H9 (cell line): ENCODE results near the gene CDIPT. TPM values are rescaled to one million over a fixed set of nuclear protein-coding genes. Genes with fewer than 3 reads are reported as not detected.

Source experiments
- DNase-seq: peaks from one replicate; pipeline ENCODE4 v3.0.0-alpha.2; 2017
- H2AFZ ChIP-seq: one replicate; pipeline ENCODE4 v1.6.1; 2013; ENCODE audit warnings: mild to moderate bottlenecking, low read length, control low read depth, moderate library complexity
- H2AK5ac ChIP-seq: 2 replicates; pipeline ENCODE4 v1.6.1; 2013; ENCODE audit warnings: low read length, control low read depth, mixed read lengths; ENCODE audit not compliant: insufficient read length
- H2BK120ac ChIP-seq: one replicate; pipeline ENCODE4 v1.6.1; 2013; ENCODE audit warnings: low read depth, mild to moderate bottlenecking, low read length, control low read depth, inconsistent platforms; ENCODE audit not compliant: poor library complexity, severe bottlenecking
- H2BK12ac ChIP-seq: 2 replicates; pipeline ENCODE4 v1.6.1; 2013; ENCODE audit warnings: low read length, control low read depth, mixed read lengths, low read depth; ENCODE audit not compliant: insufficient read length
- H2BK15ac ChIP-seq: 2 replicates; pipeline ENCODE4 v1.6.1; 2013; ENCODE audit warnings: low read depth, low read length, control low read depth
- H2BK20ac ChIP-seq: one replicate; pipeline ENCODE4 v1.6.1; 2013; ENCODE audit warnings: low read depth, mild to moderate bottlenecking, low read length, control low read depth, inconsistent platforms; ENCODE audit not compliant: poor library complexity, severe bottlenecking
- H2BK5ac ChIP-seq: 2 replicates; pipeline ENCODE4 v1.6.1; 2013; ENCODE audit warnings: low read length, control low read depth, mixed read lengths; ENCODE audit not compliant: insufficient read length
- H3K14ac ChIP-seq: 2 replicates; pipeline ENCODE4 v1.6.1; 2013; ENCODE audit warnings: low read length, control low read depth; ENCODE audit not compliant: insufficient read depth
- H3K18ac ChIP-seq: 2 replicates; pipeline ENCODE4 v1.6.1; 2013; ENCODE audit warnings: low read depth, mild to moderate bottlenecking, mixed read lengths, low read length, control low read depth; ENCODE audit not compliant: insufficient read length
- H3K23ac ChIP-seq: 2 replicates; pipeline ENCODE4 v1.6.1; 2013; ENCODE audit warnings: low read length, control low read depth, mixed read lengths, low read depth; ENCODE audit not compliant: insufficient read length
- H3K23me2 ChIP-seq: 2 replicates; pipeline ENCODE4 v1.6.1; 2013; ENCODE audit warnings: low read depth, mild to moderate bottlenecking, mixed read lengths, low read length, control low read depth; ENCODE audit not compliant: insufficient read length, poor library complexity, severe bottlenecking
- H3K27ac ChIP-seq: 2 replicates; pipeline ENCODE4 v1.5.1; 2013; ENCODE audit warnings: low read length, control low read depth, mixed read lengths, low read depth; ENCODE audit not compliant: insufficient read length
- H3K27me3 ChIP-seq: 2 replicates; pipeline ENCODE4 v1.6.1; 2013; ENCODE audit warnings: low read length, control low read depth, inconsistent platforms; ENCODE audit not compliant: insufficient read depth
- H3K4ac ChIP-seq: 2 replicates; pipeline ENCODE4 v1.6.1; 2013; ENCODE audit warnings: low read depth, mild to moderate bottlenecking, control low read depth, inconsistent platforms, low read length, moderate library complexity
- H3K4me1 ChIP-seq: 2 replicates; pipeline ENCODE4 v1.6.1; 2013; ENCODE audit warnings: low read length, control low read depth, inconsistent platforms; ENCODE audit not compliant: insufficient read depth
- H3K4me2 ChIP-seq: 2 replicates; pipeline ENCODE4 v1.6.1; 2013; ENCODE audit warnings: low read length, control low read depth, mixed read lengths; ENCODE audit not compliant: insufficient read length, insufficient read depth
- H3K56ac ChIP-seq: 2 replicates; pipeline ENCODE4 v1.6.1; 2013; ENCODE audit warnings: low read depth, mild to moderate bottlenecking, mixed read lengths, low read length, control low read depth; ENCODE audit not compliant: insufficient read length
- H3K79me1 ChIP-seq: 2 replicates; pipeline ENCODE4 v1.6.1; 2013; ENCODE audit warnings: low read depth, mild to moderate bottlenecking, moderate library complexity, low read length, control low read depth, inconsistent platforms; ENCODE audit not compliant: insufficient read depth, poor library complexity, severe bottlenecking
- H3K79me2 ChIP-seq: 2 replicates; pipeline ENCODE4 v1.6.1; 2013; ENCODE audit warnings: low read length, control low read depth, inconsistent platforms; ENCODE audit not compliant: insufficient read depth
- H3K9ac ChIP-seq: 2 replicates; pipeline ENCODE4 v1.6.1; 2013; ENCODE audit warnings: low read length, control low read depth, mixed read lengths; ENCODE audit not compliant: insufficient read length; ENCODE audit errors: extremely low read depth
- H3K9me3 ChIP-seq: one replicate; pipeline ENCODE4 v1.6.1; 2013; ENCODE audit warnings: low read depth, low read length, inconsistent platforms; ENCODE audit not compliant: control insufficient read depth
- H3T11ph ChIP-seq: one replicate; pipeline ENCODE4 v1.6.1; 2013; ENCODE audit warnings: mild to moderate bottlenecking, low read length, control low read depth, inconsistent platforms
- H4K20me1 ChIP-seq: one replicate; pipeline ENCODE4 v1.6.1; 2013; ENCODE audit not compliant: control insufficient read depth, insufficient read length, insufficient read depth
- H4K5ac ChIP-seq: 2 replicates; pipeline ENCODE4 v1.6.1; 2013; ENCODE audit warnings: low read depth, mild to moderate bottlenecking, mixed read lengths, low read length, control low read depth; ENCODE audit not compliant: insufficient read length
- H4K8ac ChIP-seq: replicated peaks from 2 replicates; pipeline ENCODE4 v1.6.1; 2013; ENCODE audit warnings: low read length, control low read depth, mixed read lengths, low read depth; ENCODE audit not compliant: insufficient read length
- H4K91ac ChIP-seq: 2 replicates; pipeline ENCODE4 v1.6.1; 2013; ENCODE audit warnings: low read depth, mild to moderate bottlenecking, moderate library complexity, mixed read lengths, low read length, control low read depth; ENCODE audit not compliant: insufficient read length
- H3K27ac Mint-ChIP-seq, 3 experiments: 2 replicates in 2 of 3; 3 replicates in 1 of 3; pipeline ENCODE4 v1.8.0; 2020 to 2021; ENCODE audit warnings: mixed read lengths in 3 of 3, mild to moderate bottlenecking in 1 of 3, moderate library complexity in 1 of 3
- H3K27me3 Mint-ChIP-seq: 2 replicates; pipeline ENCODE4 v1.8.0; 2021; ENCODE audit warnings: low read depth, mild to moderate bottlenecking, moderate library complexity, mixed read lengths
- H3K36me3 Mint-ChIP-seq, 3 experiments: 2 replicates in 2 of 3; 3 replicates in 1 of 3; pipeline ENCODE4 v1.8.0; 2020 to 2021; ENCODE audit warnings: low read depth in 3 of 3, mixed read lengths in 3 of 3; ENCODE audit not compliant: insufficient read depth in 1 of 3
- H3K4me1 Mint-ChIP-seq, 2 experiments: 2 replicates each; pipeline ENCODE4 v1.8.0; 2020; ENCODE audit warnings: mixed read lengths in 2 of 2
- H3K4me3 Mint-ChIP-seq, 2 experiments: 2 replicates in 1 of 2; 3 replicates in 1 of 2; pipeline ENCODE4 v1.8.0; 2020 to 2021; ENCODE audit warnings: mild to moderate bottlenecking in 2 of 2, mixed read lengths in 2 of 2, moderate library complexity in 1 of 2
- H3K9me3 Mint-ChIP-seq, 2 experiments: 2 replicates in 1 of 2; 3 replicates in 1 of 2; pipeline ENCODE4 v1.8.0; 2020; ENCODE audit warnings: mild to moderate bottlenecking in 2 of 2, mixed read lengths in 2 of 2, moderate library complexity in 1 of 2
- WGBS: extraction: QIAGEN DNeasy Blood & Tissue Kit; methylation state at CpG from one replicate; pipeline ENCODE4 v1.1.7; 2013; ENCODE audit warnings: missing lambda C conversion rate, low lambda C conversion rate, mixed read lengths; ENCODE audit not compliant: insufficient read length; ENCODE audit errors: extremely low coverage; 5-methylcytosine and 5-hydroxymethylcytosine counted together
- total RNA-seq: library from RNA; stranded (reverse); gene quantifications from 2 replicates; pipeline ENCODE4 v1.2.1, GENCODE V29; 2021
- TF ChIP-seq, protein P1 (sequence below): fragments of 200-600 bp; sonication (generic); conservative IDR thresholded peaks from 3 replicates; pipeline ENCODE4 v1.8.0; 2021; ENCODE audit warnings: antibody characterized with exemption, mild to moderate bottlenecking

Gene CDIPT
- total RNA-seq, 1 experiment from 2014 or later = 70.6 TPM

DNA sequence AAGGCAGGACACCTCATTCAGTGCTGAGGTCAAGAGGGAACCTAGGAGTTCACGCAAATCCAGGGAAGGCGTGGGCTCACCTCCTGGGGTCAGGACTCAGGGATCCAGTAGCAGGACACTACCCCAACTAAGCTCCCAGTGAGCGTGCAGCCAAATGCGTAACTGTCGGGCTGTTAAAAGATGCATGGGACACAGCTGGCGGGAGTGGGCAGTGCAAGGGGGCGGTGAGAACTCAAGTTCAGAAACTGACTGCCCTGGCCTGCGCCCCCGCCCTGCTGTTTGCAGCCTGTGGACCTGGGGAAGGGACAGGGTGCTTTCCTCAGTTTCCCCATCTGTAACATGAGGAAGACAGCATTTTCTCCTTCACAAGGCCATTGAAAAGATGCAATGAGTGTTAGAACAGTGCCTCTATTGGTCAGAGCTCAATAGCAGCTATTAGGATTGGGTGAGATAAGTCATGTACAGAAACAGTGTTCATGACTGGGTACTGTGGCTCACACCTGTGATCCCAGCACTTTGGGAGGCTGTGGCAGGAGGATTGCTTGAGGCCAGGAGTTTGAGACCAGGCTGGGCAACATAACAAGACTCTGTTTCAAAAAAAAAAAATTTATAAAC lies 20.2 kb downstream of the CDIPT start:
- no peak overlapping the region for H4K5ac ChIP-seq
- H2BK5ac ChIP-seq = no peak overlapping the region
- no peaks in the 10 kb centered on the region for H3K79me2 ChIP-seq
- H2BK20ac ChIP-seq = no peak overlapping the region
- no peak overlapping the region for H2BK15ac ChIP-seq
- H3K23ac ChIP-seq = no peak overlapping the region
- H4K20me1 ChIP-seq = no peaks in the 10 kb centered on the region
- Mint-ChIP-seq H3K36me3 (peaks cover 0 to 5% (median 0%) of the 10 kb centered on the region in 3 experiments; a peak in 2 of 7 replicates), H3K4me3 (no peak overlapping the region), H3K9me3 (no peaks in the 10 kb centered on the region), H3K4me1 (no peaks in the 10 kb centered on the region), H3K27me3 (no peaks in the 10 kb centered on the region), H3K27ac (no peak overlapping the region; a peak in 1 of 7 replicates)
- H3K27me3 ChIP-seq = no peaks in the 10 kb centered on the region
- no peak overlapping the region for H2AFZ ChIP-seq
- no peak overlapping the region for H2BK120ac ChIP-seq
- no peak overlapping the region for H3K56ac ChIP-seq
- no peak for DNase-seq
- H2AK5ac ChIP-seq = no peak overlapping the region
- no peak overlapping the region for H3K14ac ChIP-seq
- WGBS = no CpG with 5 or more reads among the region's 9 CpGs
- no peak overlapping the region for H3K4ac ChIP-seq
- H4K91ac ChIP-seq = no peak overlapping the region
- no peak overlapping the region for H3K27ac ChIP-seq
- H2BK12ac ChIP-seq = no peak overlapping the region
- no peak overlapping the region for H4K8ac ChIP-seq
- TF ChIP-seq, protein P1, sequence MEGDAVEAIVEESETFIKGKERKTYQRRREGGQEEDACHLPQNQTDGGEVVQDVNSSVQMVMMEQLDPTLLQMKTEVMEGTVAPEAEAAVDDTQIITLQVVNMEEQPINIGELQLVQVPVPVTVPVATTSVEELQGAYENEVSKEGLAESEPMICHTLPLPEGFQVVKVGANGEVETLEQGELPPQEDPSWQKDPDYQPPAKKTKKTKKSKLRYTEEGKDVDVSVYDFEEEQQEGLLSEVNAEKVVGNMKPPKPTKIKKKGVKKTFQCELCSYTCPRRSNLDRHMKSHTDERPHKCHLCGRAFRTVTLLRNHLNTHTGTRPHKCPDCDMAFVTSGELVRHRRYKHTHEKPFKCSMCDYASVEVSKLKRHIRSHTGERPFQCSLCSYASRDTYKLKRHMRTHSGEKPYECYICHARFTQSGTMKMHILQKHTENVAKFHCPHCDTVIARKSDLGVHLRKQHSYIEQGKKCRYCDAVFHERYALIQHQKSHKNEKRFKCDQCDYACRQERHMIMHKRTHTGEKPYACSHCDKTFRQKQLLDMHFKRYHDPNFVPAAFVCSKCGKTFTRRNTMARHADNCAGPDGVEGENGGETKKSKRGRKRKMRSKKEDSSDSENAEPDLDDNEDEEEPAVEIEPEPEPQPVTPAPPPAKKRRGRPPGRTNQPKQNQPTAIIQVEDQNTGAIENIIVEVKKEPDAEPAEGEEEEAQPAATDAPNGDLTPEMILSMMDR = peak; percentile 29; the same call in 2 of the 3 replicates
- H3K9ac ChIP-seq = no peak overlapping the region
- H3K79me1 ChIP-seq = no peaks in the 10 kb centered on the region
- H3K9me3 ChIP-seq = no peaks in the 10 kb centered on the region
- no peak overlapping the region for H3T11ph ChIP-seq
- H3K18ac ChIP-seq = no peak overlapping the region
- no peaks in the 10 kb centered on the region for H3K23me2 ChIP-seq
- no peak overlapping the region for H3K4me2 ChIP-seq
- no peaks in the 10 kb centered on the region for H3K4me1 ChIP-seq
